SKM-1 treated with dmso at 0.1 percent for 144 hours (cell line): ENCODE data around the gene BMP4.

Source experiments
- DNase-seq: peaks from one replicate; lab custom pipeline; 2025; ENCODE audit not compliant: unreplicated experiment; lab: John Stamatoyannopoulos, UW

BMP4 gene

DNA sequence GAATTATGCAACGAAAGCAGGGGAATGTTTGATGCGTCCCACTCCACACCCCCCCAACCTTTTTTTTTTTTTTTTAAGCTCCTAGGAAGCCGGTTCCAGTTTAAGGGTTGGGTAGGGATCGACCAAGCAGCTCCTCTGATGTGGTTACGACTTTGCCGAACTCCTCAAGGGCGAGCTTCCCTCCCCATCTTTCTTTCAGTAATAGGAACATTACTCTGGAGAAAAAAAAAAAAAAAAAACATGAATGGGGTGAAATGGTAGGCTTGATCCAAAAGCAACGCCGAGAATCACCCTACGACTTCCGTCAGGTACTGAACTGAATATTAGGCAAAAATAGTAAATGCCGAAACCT, 9.6 kb downstream of the BMP4 start:
- no peak for DNase-seq

DNA sequence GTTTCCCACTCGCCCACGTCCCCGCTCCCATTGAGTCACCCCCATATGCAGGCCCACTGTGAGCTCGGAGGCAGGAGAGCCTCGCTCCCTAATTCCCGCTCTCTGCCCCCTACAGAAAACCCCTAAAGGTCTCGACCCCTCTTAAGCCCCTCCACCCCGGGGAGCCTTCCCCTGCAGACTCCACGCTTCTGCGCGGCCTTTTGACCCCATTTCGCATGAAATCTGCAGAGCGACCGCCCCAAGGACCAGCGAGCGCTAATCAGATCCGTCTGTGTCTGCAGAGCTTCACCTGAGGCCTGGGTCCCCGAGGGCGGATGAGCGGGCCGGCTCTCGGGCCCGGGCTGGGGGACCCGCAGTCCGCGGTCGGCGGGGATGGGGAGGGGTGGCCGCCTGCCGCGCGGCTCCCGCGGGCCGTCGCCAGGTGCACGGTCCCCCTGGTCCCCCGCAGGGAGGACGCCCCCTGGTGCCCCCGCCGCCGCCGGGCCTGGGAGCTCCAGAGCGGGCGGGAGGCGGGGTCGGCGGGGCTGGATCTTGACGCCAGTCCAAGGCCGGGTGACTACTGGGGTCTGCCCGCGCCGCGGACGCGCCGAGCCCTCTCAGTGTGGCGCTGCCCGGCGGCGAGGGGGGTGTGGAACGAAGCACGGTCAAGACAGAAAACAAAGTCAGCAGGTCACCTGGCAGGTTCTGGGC, 10.1 kb downstream of the BMP4 start:
- no peak for DNase-seq

DNA sequence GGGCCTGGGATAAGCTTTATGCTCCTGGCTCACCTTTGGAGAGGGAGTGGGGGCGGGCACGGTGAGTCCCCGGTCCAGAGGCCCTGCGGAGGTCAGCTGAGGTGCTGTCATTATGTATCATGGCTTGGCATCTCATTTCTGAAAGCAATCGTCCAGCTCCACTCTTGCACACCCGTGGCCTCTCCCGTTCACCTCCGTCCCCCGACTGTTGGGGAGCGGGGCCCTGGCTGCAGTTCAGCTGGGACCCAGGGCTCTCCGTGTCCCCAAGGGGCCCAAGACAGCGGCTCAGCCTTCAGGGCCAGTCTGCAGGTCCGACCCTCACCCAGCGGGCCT, 10.6 kb downstream of the BMP4 start:
- no peak for DNase-seq

DNA sequence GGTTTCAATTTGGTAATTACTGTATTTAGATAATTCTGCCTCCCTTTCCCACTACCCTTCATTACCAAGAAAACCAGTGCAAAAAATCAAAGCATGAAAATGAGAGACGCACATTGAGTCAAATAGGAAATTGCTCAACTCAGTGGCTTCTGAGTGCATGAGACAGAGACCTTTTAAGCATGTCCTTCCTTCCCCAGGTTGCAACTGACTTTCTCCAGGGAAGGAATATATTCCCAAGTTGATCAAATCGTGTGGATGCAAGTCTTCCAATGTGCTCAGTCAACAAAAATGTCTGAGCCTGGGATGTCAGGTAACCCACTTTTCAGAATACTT, 12.9 kb downstream of the BMP4 start:
- no peak for DNase-seq

DNA sequence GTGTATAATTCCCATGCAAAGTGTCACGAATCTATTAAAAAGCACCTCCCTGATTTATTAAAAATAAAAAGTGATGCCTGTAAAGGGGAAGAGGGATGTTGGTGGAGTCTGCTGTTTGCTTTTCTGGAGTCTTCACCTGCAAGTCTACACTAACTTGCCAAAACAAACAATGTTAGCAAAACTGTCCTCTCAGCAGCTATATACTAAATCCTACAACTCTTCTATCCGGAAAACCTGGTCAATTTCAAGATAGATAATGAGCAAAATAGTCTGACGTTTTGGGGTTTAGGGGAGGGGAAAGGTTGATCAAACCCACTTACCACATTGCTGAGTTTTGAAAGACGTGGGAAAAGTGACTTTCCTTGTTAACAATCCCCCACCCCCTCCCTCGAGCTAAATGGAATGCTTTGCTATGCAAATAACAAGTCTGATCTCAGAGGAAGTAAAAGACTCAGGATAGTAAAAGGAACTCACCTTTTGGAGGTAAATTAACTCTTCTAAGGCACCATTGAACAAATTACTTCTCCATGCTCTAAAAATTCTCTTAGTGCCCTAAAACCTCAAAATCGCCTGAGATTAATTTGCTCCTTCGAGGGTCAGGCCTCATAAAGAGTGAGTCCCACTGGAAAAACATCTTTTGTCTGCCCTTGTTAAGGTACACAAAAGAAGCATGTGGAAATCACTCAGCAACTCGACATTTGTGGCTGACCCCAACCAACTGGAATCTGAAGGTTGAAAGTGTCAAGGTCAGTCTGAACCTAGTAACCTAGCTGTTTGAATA, 13.5 kb downstream of the BMP4 start:
- DNase-seq = no peak

DNA sequence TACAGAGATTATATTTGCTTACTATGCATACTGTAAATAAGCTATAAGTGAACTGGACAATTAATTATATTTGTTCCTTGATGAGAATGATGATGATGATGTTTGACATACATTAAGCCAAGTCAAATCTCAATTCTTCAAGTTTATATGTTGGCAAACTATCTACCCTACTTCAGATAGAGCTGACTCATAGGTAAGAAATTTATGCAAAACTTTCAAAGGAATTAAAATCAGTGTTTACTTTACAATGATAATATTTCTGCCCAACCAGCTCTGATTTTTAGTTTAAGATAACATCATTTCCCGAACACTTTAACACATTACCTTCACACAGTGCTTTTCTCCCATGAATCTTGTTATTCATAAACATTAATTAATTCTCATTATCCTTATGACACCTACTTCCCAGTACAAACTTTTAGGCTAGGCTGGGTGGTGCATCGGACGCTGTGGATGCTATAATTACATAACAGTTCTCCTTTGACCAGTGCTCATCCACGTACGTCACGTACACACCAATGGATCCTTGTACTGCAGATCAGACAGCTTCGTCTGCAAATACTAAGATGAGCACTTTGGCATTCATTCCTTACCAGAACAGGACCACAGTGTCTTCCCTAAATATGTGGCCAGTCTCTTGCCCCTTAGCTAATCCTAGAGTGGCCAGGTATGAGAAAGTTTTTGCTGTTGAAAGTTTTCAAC, 18.3 kb downstream of the BMP4 start:
- DNase-seq = no peak

DNA sequence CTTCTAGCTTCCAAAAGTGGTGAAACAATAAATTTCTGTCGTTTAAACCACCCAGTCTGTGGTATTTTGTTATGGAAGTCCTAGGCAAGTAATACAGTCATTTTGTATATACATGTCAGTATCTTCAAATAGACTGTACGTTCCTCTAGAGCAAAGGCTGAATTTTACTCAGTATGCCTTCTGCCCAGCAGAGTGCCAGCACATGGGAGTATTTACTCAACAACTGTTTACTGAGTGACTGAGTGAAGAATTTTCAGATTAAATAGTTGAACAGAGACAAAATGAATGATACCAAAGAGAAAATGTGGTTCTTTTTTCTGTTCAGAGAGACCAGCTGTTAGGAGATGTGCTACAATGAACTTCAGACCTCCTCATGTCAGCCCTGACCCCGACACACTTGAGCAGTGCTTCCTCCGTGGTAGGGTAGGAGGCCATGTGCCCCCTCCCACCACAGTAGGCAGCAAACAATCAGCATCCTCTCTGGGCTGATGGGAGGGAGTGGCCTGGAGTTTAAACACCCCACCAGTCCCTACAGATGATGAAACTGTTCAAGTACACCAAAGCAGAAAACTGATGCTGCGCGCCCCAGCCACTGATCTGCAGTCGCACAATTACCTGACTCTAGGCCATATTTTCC, 21.7 kb downstream of the BMP4 start:
- no peak for DNase-seq

DNA sequence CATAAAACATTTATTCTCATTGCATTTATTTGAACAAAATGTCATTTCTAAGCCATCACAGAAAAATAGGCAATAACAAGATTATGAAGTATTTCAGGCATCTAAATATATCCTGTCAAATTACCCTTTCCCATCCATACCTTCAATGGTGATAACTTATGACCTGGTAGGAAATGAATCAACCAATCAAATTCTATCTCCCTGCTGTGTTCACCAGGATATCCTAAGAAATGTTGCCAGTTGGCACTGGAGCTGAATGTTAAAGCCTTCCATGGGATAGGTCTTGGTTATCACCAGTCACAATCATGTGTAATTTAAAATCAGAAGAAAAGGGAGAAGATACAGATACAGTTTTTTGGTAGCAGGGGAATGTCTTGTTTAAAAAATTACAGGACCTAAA, 23.7 kb downstream of the BMP4 start:
- DNase-seq = no peak

DNA sequence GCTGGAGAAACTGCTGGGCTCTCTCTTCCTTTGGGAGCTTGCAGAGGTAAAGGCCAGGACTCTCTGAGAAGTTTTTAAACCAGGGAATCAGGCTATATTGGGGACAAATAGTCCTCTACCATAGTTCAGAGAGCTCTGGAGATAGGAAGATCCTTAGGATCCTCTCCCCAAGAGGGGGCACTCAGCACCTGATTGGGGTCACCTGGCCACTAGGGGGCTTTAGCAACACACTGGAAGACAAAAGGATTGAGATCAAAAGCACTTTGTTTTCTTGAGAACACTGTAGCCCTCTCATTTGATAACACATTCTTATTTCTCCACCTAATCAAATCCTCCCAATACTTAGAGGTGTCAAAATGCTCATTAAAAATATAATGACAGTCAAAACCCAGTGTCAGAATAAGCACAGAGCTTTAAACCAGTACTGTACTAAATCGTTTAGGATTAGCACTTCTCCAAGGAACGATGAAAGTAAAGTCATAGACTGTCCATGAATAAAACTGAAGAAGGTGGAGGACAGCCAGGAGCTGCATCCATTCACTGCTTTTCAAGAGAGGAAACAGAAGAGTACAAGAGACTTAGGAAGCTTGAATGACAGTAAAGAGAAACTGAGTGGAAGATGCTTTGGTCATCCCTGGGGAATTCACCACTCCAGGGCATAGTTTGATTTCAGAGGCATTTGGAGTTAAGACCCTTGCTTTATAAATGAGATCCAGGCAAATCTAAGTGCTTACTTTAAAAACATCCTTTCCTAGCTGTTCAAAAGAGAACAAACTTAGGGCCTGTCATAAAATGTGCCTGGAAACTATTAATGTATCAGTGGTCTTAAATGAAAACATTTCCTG, 26.5 kb downstream of the BMP4 start:
- DNase-seq = no peak

DNA sequence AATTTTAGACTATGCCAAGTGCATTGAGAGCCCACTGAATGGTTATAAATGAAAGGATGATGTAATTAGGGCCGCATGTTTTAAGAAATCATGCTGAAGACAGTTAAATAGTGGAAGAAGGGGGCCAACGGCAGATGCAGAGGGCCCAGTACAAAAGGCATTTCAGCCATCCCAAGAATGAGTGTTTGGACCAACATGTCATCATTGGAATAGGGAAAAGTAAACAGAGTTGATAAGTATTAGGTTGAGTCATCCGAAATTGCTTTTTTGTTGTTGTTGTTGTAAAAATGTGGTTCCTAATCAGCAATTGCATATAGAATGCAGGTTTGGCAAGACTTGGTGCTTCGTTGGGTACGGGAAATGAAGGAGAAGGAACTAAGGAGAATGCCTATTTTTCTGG, 29.5 kb downstream of the BMP4 start:
- no peak for DNase-seq

DNA sequence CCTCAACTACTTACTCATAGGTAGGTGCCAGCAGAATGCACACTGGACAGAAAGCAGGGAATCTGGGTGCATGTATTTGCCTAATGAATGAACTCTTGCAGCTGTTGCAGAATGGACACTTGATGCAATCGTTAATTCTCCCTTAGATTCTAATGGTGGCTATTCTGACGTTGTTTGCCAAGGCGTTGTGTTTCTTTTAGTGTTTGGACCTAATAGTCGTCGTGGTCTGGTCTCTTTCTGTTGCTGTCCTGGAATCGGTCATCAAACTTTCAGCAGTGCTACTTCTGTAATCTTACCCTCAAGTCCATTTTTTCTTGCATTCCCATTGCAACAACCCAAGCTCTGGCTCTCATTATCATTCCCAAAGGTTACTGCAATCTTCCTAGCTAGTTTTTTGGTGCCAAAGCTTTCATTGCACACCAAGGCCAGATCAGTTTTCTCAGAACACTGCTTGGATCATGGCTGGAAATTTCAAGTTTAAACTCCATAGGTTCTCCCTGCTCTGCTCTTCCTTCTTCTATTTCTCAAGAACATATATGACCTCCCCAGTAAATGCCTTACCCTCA, 31.3 kb downstream of the BMP4 start:
- DNase-seq = no peak

DNA sequence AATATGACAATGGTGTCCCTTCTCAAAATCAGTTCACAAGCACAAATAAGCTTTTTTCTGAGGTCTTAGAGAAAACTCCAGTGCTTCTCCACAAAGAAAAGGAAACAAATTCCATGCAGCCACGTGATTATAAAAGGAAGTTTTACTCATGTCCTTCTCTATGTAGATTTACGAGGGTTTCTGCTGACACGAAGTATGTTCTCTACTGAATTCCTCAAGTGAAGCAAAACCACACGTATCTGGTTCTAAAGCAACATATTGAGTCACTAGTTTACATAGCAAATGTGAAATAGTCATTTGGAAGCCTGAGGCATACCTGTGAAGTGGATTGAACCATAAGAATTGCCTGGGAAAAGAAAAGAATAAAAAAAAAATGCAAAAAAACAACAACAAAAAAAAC, 31.9 kb downstream of the BMP4 start:
- DNase-seq = no peak

DNA sequence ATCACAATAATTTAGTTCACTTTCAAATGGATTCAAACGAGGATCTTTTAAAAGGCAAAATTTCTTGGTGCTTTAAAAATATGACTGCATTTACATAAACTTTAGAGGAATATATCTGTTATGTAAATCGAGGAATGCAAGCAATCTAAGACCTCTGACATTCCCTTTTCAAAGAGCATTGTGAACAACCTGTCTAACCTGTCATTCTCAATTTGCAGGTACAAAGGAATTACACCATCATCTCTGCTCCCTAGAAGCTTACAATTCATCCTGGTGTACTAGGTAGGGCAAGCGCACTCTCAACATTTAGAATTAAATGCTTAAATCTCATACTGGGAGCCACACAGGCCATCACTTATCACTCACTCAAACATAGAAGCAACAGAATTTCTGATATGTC, 35.6 kb downstream of the BMP4 start:
- no peak for DNase-seq

DNA sequence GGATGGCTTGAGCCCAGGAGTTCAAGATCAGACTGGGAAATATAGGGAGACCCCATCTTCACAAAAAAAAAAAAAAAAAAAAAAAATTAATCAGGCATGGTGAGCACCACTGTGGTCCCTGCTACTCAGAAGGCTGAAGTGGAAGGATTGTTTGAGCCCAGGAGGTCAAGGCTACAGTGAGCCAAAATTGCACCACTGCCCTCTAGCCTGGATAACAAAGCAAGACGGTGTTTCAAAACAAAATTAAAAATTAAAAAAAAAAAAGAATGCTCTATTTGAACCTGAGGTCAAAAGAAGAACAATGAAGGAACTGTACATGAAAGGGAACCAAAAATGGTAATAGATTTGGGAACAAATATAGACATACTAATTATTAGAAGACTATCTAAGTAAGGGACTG, 40.4 kb downstream of the BMP4 start:
- DNase-seq = no peak

DNA sequence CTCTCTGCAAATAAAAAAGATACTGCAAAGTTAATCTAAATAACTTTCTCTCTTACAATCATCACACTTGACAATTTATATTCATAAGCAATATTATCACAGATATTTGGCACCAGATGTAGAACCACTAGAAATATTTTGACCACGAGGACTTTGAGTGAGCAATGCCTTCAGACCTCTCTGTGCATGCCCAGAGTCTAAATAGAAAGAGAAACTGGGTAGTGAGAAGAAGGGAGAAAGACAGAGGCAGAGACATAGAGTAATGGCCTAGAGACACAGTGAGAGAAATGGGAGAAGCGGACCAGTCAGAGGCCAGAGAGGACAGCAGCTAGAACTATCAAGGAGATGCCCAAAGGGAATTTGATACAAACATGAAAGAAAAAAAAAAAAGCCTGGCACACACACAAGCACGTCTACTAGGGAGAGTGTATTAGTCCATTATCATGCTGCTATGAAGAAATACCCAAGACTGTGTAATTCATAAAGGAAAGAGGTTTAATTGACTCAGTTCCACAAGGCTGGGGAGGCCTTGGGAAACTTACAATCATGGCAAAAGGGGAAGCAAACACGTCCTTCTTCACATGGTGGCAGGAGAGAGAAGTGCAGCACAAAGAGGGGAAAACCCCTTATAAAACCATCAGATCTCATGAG, 41.1 kb downstream of the BMP4 start:
- no peak for DNase-seq

DNA sequence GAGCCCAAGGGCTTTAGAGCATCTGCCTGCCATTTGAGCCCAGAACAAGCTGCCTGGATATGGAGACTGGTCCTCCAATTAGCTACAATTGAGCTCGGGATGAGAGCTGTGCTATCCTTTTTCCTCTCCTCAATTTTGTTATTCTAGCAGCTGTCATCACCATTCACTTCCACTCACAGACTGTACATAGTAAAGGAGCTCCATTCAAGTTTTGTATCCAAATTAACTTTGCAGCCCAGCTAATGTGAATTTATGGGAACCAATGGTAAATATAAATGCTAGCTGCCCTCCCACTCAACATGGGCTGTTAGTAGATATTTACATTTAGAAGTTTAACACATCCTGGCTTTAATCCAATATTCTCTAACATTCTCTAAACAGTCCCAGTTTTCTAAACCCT, 44.6 kb downstream of the BMP4 start:
- DNase-seq = no peak

DNA sequence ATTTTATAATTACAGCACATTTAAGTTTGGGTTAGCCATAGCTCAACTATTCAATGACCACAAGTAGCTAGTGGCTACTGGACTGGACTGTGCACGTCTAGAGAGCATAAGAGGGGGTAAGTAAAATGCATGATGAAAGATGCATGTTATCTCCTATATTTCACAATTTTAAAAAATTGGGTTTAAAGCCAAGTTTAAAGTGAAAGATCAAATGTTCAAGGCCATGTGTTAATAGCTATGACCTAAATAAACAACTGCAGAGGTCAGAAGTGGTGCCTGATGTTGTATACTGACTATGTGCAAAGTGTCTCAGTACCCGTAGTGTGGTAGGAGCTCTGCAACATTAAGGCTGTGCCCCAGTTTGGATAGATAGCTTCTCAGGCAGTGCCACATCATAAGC, 48.2 kb downstream of the BMP4 start:
- no peak for DNase-seq

DNA sequence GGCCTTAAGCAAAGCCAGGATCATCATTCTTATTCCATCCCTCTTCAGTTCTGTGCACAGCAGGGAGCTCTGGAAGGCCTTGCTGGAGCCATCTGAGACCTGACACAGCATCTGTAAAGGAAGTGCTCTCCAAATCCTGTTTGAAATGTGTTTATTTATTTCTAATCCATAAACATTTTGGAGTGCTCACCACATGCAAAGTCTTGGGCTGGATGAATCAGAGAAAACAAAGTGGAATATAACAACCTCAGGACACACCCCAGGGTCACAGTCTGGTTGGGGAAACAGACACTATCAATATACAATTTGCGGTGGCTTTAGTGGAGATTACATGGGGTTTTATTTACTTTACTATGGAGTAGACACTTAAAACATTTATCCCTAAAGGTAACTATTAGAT, 54.3 kb downstream of the BMP4 start:
- DNase-seq = no peak

DNA sequence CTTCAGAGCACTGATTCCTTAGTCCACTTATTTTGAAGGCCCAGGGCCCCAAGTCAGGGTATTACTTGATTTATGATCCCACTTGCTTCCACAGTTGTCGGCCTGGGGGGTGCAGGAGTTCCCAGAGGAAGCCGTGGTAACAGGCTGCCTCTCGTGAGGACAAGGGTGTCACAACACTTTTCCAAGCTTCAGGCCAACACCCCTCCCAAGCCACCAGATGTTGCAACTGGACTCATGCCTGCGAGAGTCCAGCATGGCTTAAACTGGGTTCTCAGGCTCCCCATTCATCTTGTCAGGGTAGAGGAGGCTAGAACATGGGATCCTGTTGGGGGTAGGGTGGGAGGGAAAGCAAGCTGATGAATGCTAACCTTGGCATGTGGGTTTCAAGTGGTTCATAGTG, 56.1 kb downstream of the BMP4 start:
- DNase-seq = no peak
